Measurements from ENCODE around the gene HEG1. TPM values are rescaled to one million over a fixed set of nuclear protein-coding genes. Genes with fewer than 3 reads are reported as not detected.

The HEG1 gene
- total RNA-seq, 2 experiments from 2014 or later: 5.9 to 6.4 TPM

- Mint-ChIP-seq H3K27ac (no peak overlapping the region), H3K4me3 (no peak overlapping the region), H3K36me3 (ENCODE audit: low read depth) (peaks cover 25% of the 10 kb centered on the region), H3K4me1 (peaks cover 19% of the 10 kb centered on the region), H3K27me3 (no peaks in the 10 kb centered on the region), H3K9me3 (ENCODE audit: low read depth) (no peaks in the 10 kb centered on the region)
- intact Hi-C loops (cut with DNase I, micrococcal nuclease): loop anchor here in 1 of 2 experiments (5.0 to 10.0 kb wide), 3 partner anchors 144 to 587 kb away; no protein-coding TSS in a partner anchor
- ATAC-seq: no peak
- DNase-seq: no peak
- POLR2A ChIA-PET: no interaction called here
- CTCF ChIA-PET: interaction anchor here (0.7 kb wide), 1 partner anchor 36 kb away, joined by 3 read pairs; no protein-coding TSS in a partner anchor
Observed at GRCh38 chr3:124998247-124998630, 57.6 kb downstream of the HEG1 start.

GRCh38 chr3:124997303-124998246 lies 58.2 kb downstream of the HEG1 start:
- Mint-ChIP-seq H3K27me3 (no peaks in the 10 kb centered on the region), H3K4me1 (peaks cover 12% of the 10 kb centered on the region), H3K9me3 (ENCODE audit: low read depth) (no peaks in the 10 kb centered on the region), H3K4me3 (no peak overlapping the region), H3K27ac (no peak overlapping the region), H3K36me3 (ENCODE audit: low read depth) (peaks cover 25% of the 10 kb centered on the region)
- DNase-seq (no peak), ATAC-seq (no peak)
- intact Hi-C loops (cut with DNase I, micrococcal nuclease): loop anchor here (2.0 to 10.0 kb wide), 4 partner anchors 143 to 587 kb away; no protein-coding TSS in a partner anchor
- CTCF ChIA-PET: interaction anchor here (3.3 kb wide), 1 partner anchor 439 kb away, joined by 22 read pairs; no protein-coding TSS in a partner anchor
- POLR2A ChIA-PET: no interaction called here

GRCh38 chr3:124995460-124995994 lies 60.3 kb downstream of the HEG1 start:
- ATAC-seq: peak; percentile 92
- POLR2A ChIA-PET: no interaction called here
- H3K27ac Mint-ChIP-seq: no peak overlapping the region
- peaks cover 17% of the 10 kb centered on the region for H3K36me3 Mint-ChIP-seq (ENCODE audit: low read depth)
- CTCF ChIA-PET: interaction anchor here (0.6 to 3.3 kb wide), 19 partner anchors 10 to 717 kb away, joined by 3 to 22 read pairs (median 3); no protein-coding TSS in a partner anchor
- no peaks in the 10 kb centered on the region for H3K4me1 Mint-ChIP-seq
- H3K4me3 Mint-ChIP-seq: no peak overlapping the region
- peak; percentile 63 for DNase-seq
- no peaks in the 10 kb centered on the region for H3K27me3 Mint-ChIP-seq
- H3K9me3 Mint-ChIP-seq (ENCODE audit: low read depth): no peaks in the 10 kb centered on the region
- intact Hi-C loops (cut with DNase I, micrococcal nuclease): loop anchor here (1.0 to 10.0 kb wide), 6 partner anchors 147 to 590 kb away; no protein-coding TSS in a partner anchor

GRCh38 chr3:124993466-124993865 lies 62.3 kb downstream of the HEG1 start:
- H3K9me3 Mint-ChIP-seq (ENCODE audit: low read depth): no peaks in the 10 kb centered on the region
- H3K27me3 Mint-ChIP-seq: no peaks in the 10 kb centered on the region
- ChIA-PET CTCF (interaction anchor here (1.0 to 1.1 kb wide), 2 partner anchors 114 to 591 kb away, joined by 3 read pairs; no protein-coding TSS in a partner anchor), POLR2A (no interaction called here)
- intact Hi-C loops (cut with DNase I, micrococcal nuclease): loop anchor here in 1 of 2 experiments (10.0 kb wide), 1 partner anchor 591 kb away; no protein-coding TSS in a partner anchor
- no peak overlapping the region for H3K4me3 Mint-ChIP-seq
- peaks cover 21% of the 10 kb centered on the region for H3K36me3 Mint-ChIP-seq (ENCODE audit: low read depth)
- ATAC-seq (no peak), DNase-seq (no peak)
- H3K27ac Mint-ChIP-seq: no peak overlapping the region
- no peaks in the 10 kb centered on the region for H3K4me1 Mint-ChIP-seq

GRCh38 chr3:124992041-124992440 lies 63.8 kb downstream of the HEG1 start:
- no peak for ATAC-seq

GRCh38 chr3:124986192-124987143 lies 69.3 kb downstream of the HEG1 start:
- CTCF ChIA-PET: interaction anchor here (0.6 kb wide), 1 partner anchor 199 kb away, joined by 4 read pairs; no protein-coding TSS in a partner anchor
- no peak for ATAC-seq
- POLR2A ChIA-PET: no interaction called here

More at GRCh38 chr3:124992041-124992440, 63.8 kb downstream of the HEG1 start:
- ChIA-PET POLR2A (no interaction called here), CTCF (no interaction called here)
- Mint-ChIP-seq H3K27ac (no peak overlapping the region), H3K4me1 (no peaks in the 10 kb centered on the region), H3K27me3 (no peaks in the 10 kb centered on the region), H3K4me3 (no peak overlapping the region), H3K36me3 (ENCODE audit: low read depth) (peaks cover 10% of the 10 kb centered on the region), H3K9me3 (ENCODE audit: low read depth) (no peaks in the 10 kb centered on the region)
- intact Hi-C loops (cut with DNase I, micrococcal nuclease): loop anchor here in 1 of 2 experiments (10.0 kb wide), 1 partner anchor 593 kb away; no protein-coding TSS in a partner anchor
- DNase-seq: no peak

GRCh38 chr3:124985349-124985748 lies 70.4 kb downstream of the HEG1 start:
- DNase-seq (no peak), ATAC-seq (no peak)
- intact Hi-C loops (cut with DNase I, micrococcal nuclease): no loop called here
- ChIA-PET POLR2A (no interaction called here), CTCF (no interaction called here)
- Mint-ChIP-seq H3K27me3 (no peaks in the 10 kb centered on the region), H3K27ac (no peak overlapping the region), H3K4me3 (no peak overlapping the region), H3K9me3 (ENCODE audit: low read depth) (no peaks in the 10 kb centered on the region), H3K36me3 (ENCODE audit: low read depth) (peaks cover 5% of the 10 kb centered on the region), H3K4me1 (no peaks in the 10 kb centered on the region)

More at GRCh38 chr3:124986192-124987143, 69.3 kb downstream of the HEG1 start:
- H3K4me3 Mint-ChIP-seq: no peak overlapping the region
- no peaks in the 10 kb centered on the region for H3K27me3 Mint-ChIP-seq
- intact Hi-C loops (cut with DNase I, micrococcal nuclease): no loop called here
- no peaks in the 10 kb centered on the region for H3K4me1 Mint-ChIP-seq
- no peak overlapping the region for H3K27ac Mint-ChIP-seq
- peaks cover 8% of the 10 kb centered on the region for H3K36me3 Mint-ChIP-seq (ENCODE audit: low read depth)
- H3K9me3 Mint-ChIP-seq (ENCODE audit: low read depth): no peaks in the 10 kb centered on the region
- DNase-seq: no peak

GRCh38 chr3:124984754-124985153 lies 71.0 kb downstream of the HEG1 start:
- no peaks in the 10 kb centered on the region for H3K9me3 Mint-ChIP-seq (ENCODE audit: low read depth)
- DNase-seq (no peak), ATAC-seq (no peak)
- CTCF ChIA-PET: no interaction called here
- no peaks in the 10 kb centered on the region for H3K4me1 Mint-ChIP-seq
- no peaks in the 10 kb centered on the region for H3K27me3 Mint-ChIP-seq
- H3K27ac Mint-ChIP-seq: no peak overlapping the region
- no peak overlapping the region for H3K4me3 Mint-ChIP-seq
- intact Hi-C loops (cut with DNase I, micrococcal nuclease): no loop called here
- peaks cover 1% of the 10 kb centered on the region for H3K36me3 Mint-ChIP-seq (ENCODE audit: low read depth)
- POLR2A ChIA-PET: no interaction called here

GRCh38 chr3:124982855-124983254 lies 72.9 kb downstream of the HEG1 start:
- Mint-ChIP-seq H3K27ac (no peak overlapping the region), H3K9me3 (ENCODE audit: low read depth) (no peaks in the 10 kb centered on the region), H3K4me1 (no peaks in the 10 kb centered on the region), H3K27me3 (no peaks in the 10 kb centered on the region), H3K4me3 (no peak overlapping the region), H3K36me3 (ENCODE audit: low read depth) (peaks cover under 1% of the 10 kb centered on the region)
- ATAC-seq (no peak), DNase-seq (no peak)
- ChIA-PET CTCF (interaction anchor here (0.7 to 1.1 kb wide), 2 partner anchors 21 to 274 kb away, joined by 3 read pairs; no protein-coding TSS in a partner anchor), POLR2A (interaction anchor here (0.6 kb wide), 1 partner anchor 310 kb away, joined by 3 read pairs; no protein-coding TSS in a partner anchor)
- intact Hi-C loops (cut with DNase I, micrococcal nuclease): no loop called here

GRCh38 chr3:124981472-124981871 lies 74.3 kb downstream of the HEG1 start:
- ChIA-PET CTCF (no interaction called here), POLR2A (no interaction called here)
- H3K4me1 Mint-ChIP-seq: no peaks in the 10 kb centered on the region
- H3K9me3 Mint-ChIP-seq (ENCODE audit: low read depth): no peaks in the 10 kb centered on the region
- no peak overlapping the region for H3K4me3 Mint-ChIP-seq
- DNase-seq: no peak
- no peak for ATAC-seq
- no peaks in the 10 kb centered on the region for H3K27me3 Mint-ChIP-seq
- intact Hi-C loops (cut with DNase I, micrococcal nuclease): no loop called here
- H3K36me3 Mint-ChIP-seq (ENCODE audit: low read depth): peaks cover 7% of the 10 kb centered on the region
- no peak overlapping the region for H3K27ac Mint-ChIP-seq

GRCh38 chr3:124978627-124979026 lies 77.2 kb downstream of the HEG1 start:
- Mint-ChIP-seq H3K4me1 (no peaks in the 10 kb centered on the region), H3K27ac (no peak overlapping the region), H3K36me3 (ENCODE audit: low read depth) (peaks cover 7% of the 10 kb centered on the region), H3K4me3 (no peak overlapping the region), H3K9me3 (ENCODE audit: low read depth) (no peaks in the 10 kb centered on the region), H3K27me3 (no peaks in the 10 kb centered on the region)
- ChIA-PET CTCF (interaction anchor here (1.0 kb wide), 1 partner anchor 26 kb away, joined by 3 read pairs; no protein-coding TSS in a partner anchor), POLR2A (no interaction called here)
- intact Hi-C loops (cut with DNase I, micrococcal nuclease): no loop called here
- ATAC-seq (no peak), DNase-seq (no peak)
